ENCODE results near the gene PIAS1.

- TF ChIP-seq CTCF (IDR thresholded peaks at IDR 0.05; ENCODE audit: low read length) (no peak), EZH2 (optimal IDR thresholded peaks at IDR 0.05; ENCODE audit: low read depth, low read length) (no peak), EZH2phosphoT487 (IDR thresholded peaks at IDR 0.05; ENCODE audit: low read length) (no peak)
Measured at GRCh38 chr15:68040144-68040543, 14.0 kb upstream of the PIAS1 start.
